ENCODE measurements around the gene FALEC. TPM values are rescaled to one million over a fixed set of nuclear protein-coding genes. Genes with fewer than 3 reads are reported as not detected.

Gene FALEC
- total RNA-seq, 2 experiments from 2014 or later = not detected

- H3K36me3 ChIP-seq (ENCODE audit: insufficient read depth, low read length) = no peaks in the 10 kb centered on the region
- TF ChIP-seq CTCF (IDR thresholded peaks at IDR 0.05) = no peak
- Mint-ChIP-seq H3K9me3 (no peaks in the 10 kb centered on the region), H3K4me3 (no peak overlapping the region), H3K4me1 (ENCODE audit: low read depth) (no peaks in the 10 kb centered on the region), H3K36me3 (ENCODE audit: low read depth) (no peaks in the 10 kb centered on the region), H3K27ac (no peak overlapping the region), H3K27me3 (no peaks in the 10 kb centered on the region)
- ATAC-seq (ENCODE audit: poor library complexity) (no peak), DNase-seq (no peak)
- no peak overlapping the region for H3K27ac ChIP-seq (ENCODE audit: low read depth in 1 of 2, low read length in 2 of 2)
- ChIA-PET POLR2A (no interaction called here), CTCF (no interaction called here)
- no peaks in the 10 kb centered on the region for H3K9me3 ChIP-seq (ENCODE audit: control insufficient read depth in 1 of 2, insufficient read depth in 1 of 2, low read length in 2 of 2)
- H3K4me3 ChIP-seq (ENCODE audit: low read length) = no peak overlapping the region
- H3K27me3 ChIP-seq (ENCODE audit: control insufficient read depth in 1 of 2, insufficient read depth in 2 of 2, low read length in 2 of 2) = no peaks in the 10 kb centered on the region
- intact Hi-C loops (cut with DNase I, micrococcal nuclease) = no loop called here
- H3K4me1 ChIP-seq (ENCODE audit: insufficient read depth, low read length) = no peaks in the 10 kb centered on the region
These were observed 21.5 kb downstream of the FALEC start for GRCh38 chr1:150536836-150537731.

DNA sequence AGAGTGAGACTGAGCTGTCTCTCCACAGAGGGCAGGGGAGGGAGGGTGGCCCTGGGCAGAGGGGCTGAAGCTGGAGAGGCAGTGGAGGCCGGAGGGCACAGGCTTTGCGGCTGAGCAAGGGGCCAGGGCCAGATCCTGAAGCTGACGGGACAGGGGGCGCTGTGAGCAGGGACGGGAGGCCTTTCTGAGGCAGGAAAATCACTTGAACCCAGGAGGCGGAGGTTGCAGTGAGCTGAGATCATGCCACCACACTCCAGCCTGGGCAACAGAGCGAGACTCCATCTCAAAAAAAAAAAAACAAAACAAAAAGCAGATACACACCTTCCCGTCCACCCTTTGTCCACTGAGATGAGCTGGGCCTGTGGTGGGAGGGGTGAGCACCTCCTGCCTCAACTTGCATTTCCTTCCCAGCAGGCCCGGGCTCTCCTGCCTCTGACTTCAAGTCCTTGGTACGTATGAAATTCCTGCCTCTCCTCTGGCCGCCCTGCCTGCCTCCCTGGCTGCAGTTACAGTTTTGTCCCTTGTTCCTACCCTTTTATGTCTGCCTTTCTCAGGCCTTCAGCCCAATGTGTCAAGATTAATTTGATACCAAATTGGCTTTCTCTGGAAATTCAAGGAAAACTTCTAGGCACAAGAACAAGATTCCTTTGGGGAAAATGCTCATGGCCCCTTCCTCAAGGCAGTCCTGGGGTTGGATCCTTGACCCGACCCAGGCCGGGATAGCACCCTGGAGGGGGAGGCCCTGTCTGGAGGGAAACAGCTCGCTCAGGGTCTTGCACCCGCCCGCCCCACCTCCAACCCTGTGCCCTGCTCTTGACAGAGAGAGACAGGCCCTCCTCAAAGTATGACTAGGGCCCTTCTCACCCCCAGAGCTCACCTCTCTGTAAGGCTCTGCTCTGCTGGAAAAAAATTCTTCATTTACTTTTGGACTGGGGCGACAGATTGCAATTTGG, 22.5 kb downstream of the FALEC start:
- H3K4me1 Mint-ChIP-seq (ENCODE audit: low read depth) = no peaks in the 10 kb centered on the region
- CTCF ChIA-PET = no interaction called here
- no peaks in the 10 kb centered on the region for H3K36me3 ChIP-seq (ENCODE audit: insufficient read depth, low read length)
- H3K27ac Mint-ChIP-seq = no peak overlapping the region
- no peaks in the 10 kb centered on the region for H3K9me3 ChIP-seq (ENCODE audit: control insufficient read depth in 1 of 2, insufficient read depth in 1 of 2, low read length in 2 of 2)
- H3K4me3 Mint-ChIP-seq = no peak overlapping the region
- ATAC-seq (ENCODE audit: poor library complexity) (no peak), DNase-seq (no peak)
- TF ChIP-seq CTCF (IDR thresholded peaks at IDR 0.05) = no peak
- POLR2A ChIA-PET = no interaction called here
- no peaks in the 10 kb centered on the region for H3K36me3 Mint-ChIP-seq (ENCODE audit: low read depth)
- no peaks in the 10 kb centered on the region for H3K27me3 ChIP-seq (ENCODE audit: control insufficient read depth in 1 of 2, insufficient read depth in 2 of 2, low read length in 2 of 2)
- intact Hi-C loops (cut with DNase I, micrococcal nuclease) = no loop called here
- no peak overlapping the region for H3K27ac ChIP-seq (ENCODE audit: low read depth in 1 of 2, low read length in 2 of 2)
- no peaks in the 10 kb centered on the region for H3K9me3 Mint-ChIP-seq
- H3K4me3 ChIP-seq (ENCODE audit: low read length) = no peak overlapping the region
- H3K4me1 ChIP-seq (ENCODE audit: insufficient read depth, low read length) = no peaks in the 10 kb centered on the region
- H3K27me3 Mint-ChIP-seq = peaks cover 6% of the 10 kb centered on the region

DNA sequence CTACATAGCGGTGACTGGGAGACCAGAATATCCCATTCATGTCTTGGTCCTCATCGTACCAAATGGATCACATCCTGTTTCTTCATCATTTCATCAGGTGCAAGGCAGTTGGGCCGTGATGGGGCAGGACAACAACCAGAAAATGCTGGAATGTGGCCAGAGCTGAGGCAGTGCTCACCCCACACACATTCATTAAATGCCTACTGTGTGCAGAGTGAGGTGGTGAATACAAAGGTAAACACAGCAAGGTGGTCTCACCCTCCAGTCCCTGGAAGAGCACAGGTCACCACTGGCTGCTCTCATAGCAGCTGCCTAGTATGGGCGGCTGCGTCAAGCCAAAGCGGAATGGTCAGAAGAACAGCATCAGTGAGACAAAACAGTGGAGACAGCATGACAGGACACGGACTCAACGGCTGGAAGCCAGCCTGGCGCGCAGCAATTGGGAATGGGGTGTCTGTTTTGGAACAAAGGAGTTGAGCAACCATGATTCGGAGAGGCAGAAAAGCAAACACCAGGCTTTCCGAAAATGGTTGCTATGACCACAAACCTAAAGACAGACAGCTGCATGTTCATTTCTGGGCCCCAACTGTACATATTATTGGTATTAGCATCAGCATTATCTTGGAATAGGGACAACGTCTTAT, 28.1 kb downstream of the FALEC start:
- ChIA-PET POLR2A (no interaction called here), CTCF (no interaction called here)
- TF ChIP-seq CTCF (IDR thresholded peaks at IDR 0.05) = no peak
- no peaks in the 10 kb centered on the region for H3K36me3 Mint-ChIP-seq (ENCODE audit: low read depth)
- intact Hi-C loops (cut with DNase I, micrococcal nuclease) = no loop called here
- no peak overlapping the region for H3K4me3 Mint-ChIP-seq
- peaks cover 4% of the 10 kb centered on the region for H3K4me1 ChIP-seq (ENCODE audit: insufficient read depth, low read length)
- ATAC-seq (ENCODE audit: poor library complexity) (no peak), DNase-seq (no peak)
- peaks cover 28% of the 10 kb centered on the region for H3K27me3 Mint-ChIP-seq
- peaks cover 5 to 15% of the 10 kb centered on the region in 2 experiments for H3K27me3 ChIP-seq (ENCODE audit: control insufficient read depth in 1 of 2, insufficient read depth in 2 of 2, low read length in 2 of 2)
- no peaks in the 10 kb centered on the region for H3K36me3 ChIP-seq (ENCODE audit: insufficient read depth, low read length)
- H3K27ac ChIP-seq (ENCODE audit: low read depth in 1 of 2, low read length in 2 of 2) = no peak overlapping the region
- H3K9me3 Mint-ChIP-seq = no peaks in the 10 kb centered on the region
- no peak overlapping the region for H3K4me3 ChIP-seq (ENCODE audit: low read length)
- H3K27ac Mint-ChIP-seq = no peak overlapping the region
- H3K9me3 ChIP-seq (ENCODE audit: control insufficient read depth in 1 of 2, insufficient read depth in 1 of 2, low read length in 2 of 2) = no peaks in the 10 kb centered on the region
- peaks cover 3% of the 10 kb centered on the region for H3K4me1 Mint-ChIP-seq (ENCODE audit: low read depth)
